Measurements from ENCODE around the gene DDR1. TPM values are rescaled to one million over a fixed set of nuclear protein-coding genes. Genes with fewer than 3 reads are reported as not detected.
"Not testable (repeated sequence)": the region's sequence is repeated elsewhere in the genome, so short reads cannot be mapped to it uniquely, and the experiment has no call there.

The DDR1 gene
- total RNA-seq, 1 donor from 2014 or later, result 220 TPM

- ATAC-seq, result no peak
Observed at GRCh38 chr6:30894935-30895334, 10.6 kb downstream of the DDR1 start.

GRCh38 chr6:30895343-30895742 lies 11.0 kb downstream of the DDR1 start:
- ATAC-seq, result no peak

- no peak for ATAC-seq
Observed at GRCh38 chr6:30896541-30896940, 12.2 kb downstream of the DDR1 start.

- ATAC-seq, result no peak
Observed at GRCh38 chr6:30897882-30898281, 13.6 kb downstream of the DDR1 start.

- ATAC-seq, result no peak
Observed at GRCh38 chr6:30898750-30899360, 14.5 kb downstream of the DDR1 start.

DNA sequence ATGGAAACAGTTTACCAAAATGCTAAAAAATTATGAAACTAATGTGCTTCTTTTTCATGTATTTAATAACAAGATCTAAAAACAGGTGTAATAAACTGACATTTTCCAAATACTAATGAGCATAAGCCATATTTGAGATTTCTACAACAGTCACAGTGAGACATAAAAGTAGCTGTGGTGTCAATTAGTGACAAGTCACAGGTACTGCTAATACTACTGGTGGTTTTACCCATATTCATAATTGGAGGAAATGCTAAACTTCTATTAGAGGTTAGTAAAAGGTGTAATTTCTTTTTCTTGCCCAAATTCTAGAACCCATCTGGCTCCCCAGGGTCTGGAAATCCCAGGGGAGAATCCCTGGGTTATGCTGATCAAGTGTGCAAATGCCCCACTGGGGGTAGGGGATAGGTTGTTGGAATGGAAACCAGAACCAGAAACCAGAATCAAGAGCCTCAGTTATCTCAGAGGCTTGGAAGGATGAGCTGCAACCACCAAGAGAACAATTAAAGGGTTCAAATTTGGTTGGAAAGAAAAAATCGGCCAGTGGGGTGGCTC lies 16.6 kb downstream of the DDR1 start:
- ATAC-seq, result no peak

DNA sequence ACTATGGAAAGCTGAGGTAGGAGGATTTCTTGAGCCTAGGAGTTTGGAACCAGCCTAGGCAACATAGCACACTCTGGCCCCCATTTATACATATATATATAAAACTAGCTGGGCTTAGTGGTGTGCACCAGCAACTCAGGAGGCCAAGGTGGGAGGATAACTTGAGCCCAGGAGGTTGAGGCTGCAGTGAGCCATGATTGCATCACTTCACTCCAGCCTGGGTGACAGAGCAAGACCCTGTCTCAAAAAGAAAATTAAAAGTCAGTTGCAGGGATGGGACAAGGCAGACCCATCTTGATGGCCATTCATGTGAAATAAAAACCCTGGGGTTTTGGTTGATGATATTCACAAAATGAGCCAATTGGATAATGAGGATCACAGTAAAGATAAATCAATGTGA lies 17.1 kb downstream of the DDR1 start:
- ATAC-seq, result no peak

DNA sequence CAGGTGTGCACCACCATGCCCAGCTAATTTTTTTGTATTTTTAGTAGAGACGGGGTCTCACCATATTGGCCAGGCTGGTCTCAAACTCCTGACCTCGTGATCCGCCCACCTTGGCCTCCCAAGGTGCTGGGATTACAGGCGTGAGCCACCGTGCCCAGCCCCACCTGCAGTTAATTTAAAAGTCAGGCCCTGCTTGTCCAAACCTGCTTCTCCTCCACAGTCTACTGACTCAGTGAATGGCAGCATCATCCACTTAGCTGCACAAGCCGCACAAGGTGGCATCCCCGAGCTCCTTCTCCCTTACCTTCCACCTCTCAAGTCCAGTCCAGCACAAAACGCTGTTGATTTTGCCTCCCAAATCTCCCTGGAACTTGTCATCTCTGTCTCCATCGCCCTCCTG lies 17.9 kb downstream of the DDR1 start:
- peak; percentile 79 for ATAC-seq

DNA sequence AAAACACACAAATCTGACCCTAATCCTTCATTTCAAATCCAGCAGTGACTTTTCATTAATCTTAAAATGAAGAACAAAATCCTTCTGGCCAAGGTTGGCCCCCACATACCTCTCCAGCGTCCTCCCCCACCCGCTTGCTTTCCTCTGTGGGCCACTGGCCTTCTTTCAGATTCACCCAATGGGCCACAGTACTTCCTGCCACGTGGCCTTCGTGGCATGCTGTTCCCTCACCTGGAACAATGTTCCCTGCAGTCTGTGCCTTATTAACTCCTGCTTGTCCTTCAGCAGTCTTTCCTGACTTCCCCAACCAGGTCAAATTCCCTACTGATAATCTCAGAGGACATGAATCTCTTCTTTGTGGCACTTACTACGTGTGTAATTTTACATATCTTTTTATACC lies 18.4 kb downstream of the DDR1 start:
- no peak for ATAC-seq

DNA sequence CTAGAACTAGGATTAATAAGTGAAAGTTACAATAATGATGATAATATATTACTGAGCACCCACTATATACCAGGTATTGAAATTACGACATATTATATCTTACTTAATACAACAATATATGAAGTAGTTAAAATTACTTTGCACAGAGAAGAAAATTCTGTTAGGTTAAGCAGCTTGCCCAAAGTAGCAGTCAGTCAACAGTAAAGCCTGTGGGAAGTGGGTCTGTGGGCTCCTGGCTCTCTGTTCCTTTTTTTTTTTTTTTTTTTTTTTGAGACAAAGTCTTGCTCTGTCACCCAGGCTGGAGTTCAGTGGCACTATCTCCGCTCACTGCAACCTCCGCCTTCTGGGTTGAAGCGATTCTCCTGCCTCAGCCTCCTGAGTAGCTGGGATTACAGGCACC lies 18.9 kb downstream of the DDR1 start:
- no peak for ATAC-seq

DNA sequence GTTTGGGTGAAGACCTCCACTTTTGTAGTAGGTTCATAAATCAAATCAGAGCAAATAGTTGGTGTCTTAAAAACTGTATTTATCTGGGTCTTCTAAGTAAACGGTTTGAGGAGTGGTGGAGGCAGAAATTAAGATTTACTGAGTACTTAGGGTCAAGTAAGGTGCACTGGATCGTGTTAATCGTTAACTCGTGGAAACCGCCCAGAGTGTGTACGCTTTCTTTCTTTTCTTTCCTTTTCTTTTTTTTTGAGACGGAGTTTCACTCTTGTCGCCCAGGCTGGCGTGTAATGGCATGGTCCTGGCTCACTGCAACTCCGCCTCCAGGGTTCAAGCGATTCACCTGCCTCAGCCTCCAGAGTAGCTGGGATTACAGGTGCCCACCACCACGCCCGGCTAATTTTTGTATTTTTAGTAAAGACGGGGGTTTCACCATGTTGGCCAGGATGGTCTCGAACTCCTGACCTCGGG lies 23.0 kb downstream of the DDR1 start:
- ATAC-seq, result not testable (repeated sequence)

DNA sequence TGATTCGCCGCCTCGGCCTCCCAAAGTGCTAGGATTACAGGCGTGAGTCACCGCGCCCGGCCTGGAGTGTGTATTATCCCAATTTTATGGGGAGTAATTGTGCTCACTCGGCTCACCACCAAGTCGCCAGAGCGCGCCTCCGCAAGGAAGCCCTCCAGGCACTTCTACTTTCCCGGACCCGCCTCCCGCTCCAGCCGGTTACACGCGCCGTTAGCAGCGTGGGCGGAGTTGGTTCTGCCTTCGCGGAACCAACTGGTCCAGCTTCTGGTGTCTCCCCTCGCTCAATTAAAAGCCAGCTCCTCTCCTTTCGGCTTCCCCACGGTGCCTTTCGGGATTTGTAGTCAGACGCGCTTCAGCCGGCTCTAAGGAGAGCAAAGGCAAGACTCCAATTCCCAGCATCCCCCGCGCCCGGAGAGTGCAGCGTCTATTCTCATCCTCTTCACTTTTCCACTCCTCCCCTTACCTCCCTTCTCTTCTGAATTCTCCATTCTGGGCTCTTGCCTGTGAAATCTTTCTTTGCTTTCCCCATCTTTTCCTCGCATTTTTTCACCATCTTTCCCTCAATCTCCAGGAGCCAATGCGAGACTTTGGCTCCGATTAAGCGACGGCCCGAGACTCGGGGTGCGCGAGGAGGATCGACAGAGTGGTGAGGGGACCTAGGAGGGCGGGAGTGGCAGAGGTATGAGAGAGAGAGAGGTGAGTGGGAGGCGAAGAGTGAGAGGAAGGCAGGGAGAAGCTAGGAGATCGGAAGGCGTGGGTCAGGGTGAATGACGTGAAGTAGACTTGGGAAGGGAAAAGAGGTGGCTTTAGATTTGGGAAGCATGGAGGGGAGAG lies 23.7 kb downstream of the DDR1 start, which contains the start of gene GTF2H4:
Gene GTF2H4, plus strand, starts transcription at position 450 of the 834 bp plus-strand sequence.
- peak; percentile 94 for ATAC-seq

GRCh38 chr6:30908700-30909099 lies 24.4 kb downstream of the DDR1 start:
- ATAC-seq, result no peak

GRCh38 chr6:30910473-30910872 lies 26.2 kb downstream of the DDR1 start:
- not testable (repeated sequence) for ATAC-seq

DNA sequence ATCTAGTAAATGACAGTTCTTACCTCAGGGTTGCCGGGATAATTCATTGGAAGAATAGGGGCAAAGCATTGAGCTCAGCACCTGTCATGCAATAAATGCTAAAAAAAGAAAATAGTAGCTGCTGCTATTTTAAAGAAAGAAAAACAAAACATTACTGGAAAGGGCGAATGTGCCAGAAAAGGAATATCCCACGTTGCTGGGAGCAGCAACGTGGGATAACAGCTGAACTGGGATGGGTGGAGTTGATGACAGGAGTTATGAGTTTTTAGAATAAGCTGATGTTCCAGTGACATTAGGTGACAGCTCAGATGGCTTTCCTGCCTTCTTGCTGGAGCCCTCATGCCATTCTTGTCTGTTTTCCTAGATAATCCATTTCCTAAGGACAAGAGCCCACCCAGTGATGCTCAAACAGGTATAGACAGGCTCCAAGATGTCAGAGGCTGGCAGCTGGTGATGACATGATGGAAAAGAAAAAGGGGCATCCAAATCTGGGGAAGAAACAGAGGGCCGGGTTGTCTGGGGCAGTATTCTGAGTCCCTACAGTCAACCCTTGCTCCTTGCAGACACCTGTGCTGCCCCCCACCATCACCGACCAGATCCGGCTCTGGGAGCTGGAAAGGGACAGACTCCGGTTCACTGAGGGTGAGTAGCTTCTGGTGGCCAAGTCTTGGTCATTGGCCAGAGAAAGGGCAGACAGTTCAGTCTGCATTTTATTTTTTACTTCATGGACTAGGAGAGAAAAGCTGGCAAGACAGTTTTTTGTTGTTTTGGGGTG lies 28.6 kb downstream of the DDR1 start:
- no peak for ATAC-seq

DNA sequence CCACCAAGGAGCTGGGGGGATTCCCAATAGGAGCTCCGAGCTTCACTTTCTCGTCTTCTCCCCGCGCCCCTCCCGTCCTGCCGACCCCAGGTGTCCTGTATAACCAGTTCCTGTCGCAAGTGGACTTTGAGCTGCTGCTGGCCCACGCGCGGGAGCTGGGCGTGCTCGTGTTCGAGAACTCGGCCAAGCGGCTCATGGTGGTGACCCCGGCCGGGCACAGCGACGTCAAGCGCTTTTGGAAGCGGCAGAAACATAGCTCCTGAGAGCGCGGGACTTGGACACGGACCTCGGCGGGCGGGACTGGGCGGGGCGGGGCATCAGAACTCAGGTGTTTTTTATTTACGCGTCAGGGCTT lies 29.4 kb downstream of the DDR1 start:
- no peak for ATAC-seq

DNA sequence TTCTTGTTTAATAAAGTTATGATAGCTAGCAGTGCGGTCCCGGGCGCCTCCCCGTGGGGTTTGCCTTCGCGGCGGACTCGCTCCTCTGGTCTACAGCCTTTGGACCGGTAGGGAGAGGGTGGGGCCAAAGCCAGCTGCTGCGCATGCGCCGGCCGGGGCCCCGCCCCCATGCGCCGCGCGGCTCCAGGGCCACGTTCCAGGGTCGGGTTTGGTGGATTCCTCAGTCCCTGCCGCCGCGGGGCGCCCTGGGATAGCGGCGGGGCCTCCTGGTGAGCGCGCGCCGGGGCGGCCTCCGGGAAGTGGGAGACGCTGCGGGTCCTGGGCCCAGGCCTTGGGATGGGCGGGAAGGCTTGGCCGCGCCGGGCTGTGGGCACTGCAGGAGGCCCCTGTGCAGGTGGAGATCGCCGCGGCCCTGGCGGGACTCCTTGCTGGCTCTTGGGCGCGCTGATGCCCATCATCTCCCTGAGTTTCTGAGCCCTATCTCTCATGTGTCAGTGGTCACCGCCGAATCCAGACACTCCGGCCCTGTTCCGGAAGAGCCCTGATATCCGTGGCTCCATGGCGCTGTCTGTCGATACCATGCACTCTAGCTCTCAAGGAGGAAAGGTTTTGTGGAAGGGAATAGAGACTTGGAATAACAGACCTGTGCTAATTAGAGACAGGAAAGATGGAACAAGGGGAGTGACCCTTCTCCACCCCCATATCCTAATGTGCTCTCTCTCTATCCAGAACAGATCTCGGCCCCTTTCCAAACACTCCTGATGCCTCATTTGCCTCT lies 29.9 kb downstream of the DDR1 start, which contains the start of gene VARS2:
Gene VARS2, plus strand, starts transcription at position 163 of the 778 bp plus-strand sequence. Its CDS starts 599 bp downstream, at position 762.
- peak; percentile 94 for ATAC-seq

- no peak for ATAC-seq
Observed at GRCh38 chr6:30914854-30915590, 30.7 kb downstream of the DDR1 start.

- peak; percentile 16 for ATAC-seq
Observed at GRCh38 chr6:30915591-30915946, 31.2 kb downstream of the DDR1 start.

DNA sequence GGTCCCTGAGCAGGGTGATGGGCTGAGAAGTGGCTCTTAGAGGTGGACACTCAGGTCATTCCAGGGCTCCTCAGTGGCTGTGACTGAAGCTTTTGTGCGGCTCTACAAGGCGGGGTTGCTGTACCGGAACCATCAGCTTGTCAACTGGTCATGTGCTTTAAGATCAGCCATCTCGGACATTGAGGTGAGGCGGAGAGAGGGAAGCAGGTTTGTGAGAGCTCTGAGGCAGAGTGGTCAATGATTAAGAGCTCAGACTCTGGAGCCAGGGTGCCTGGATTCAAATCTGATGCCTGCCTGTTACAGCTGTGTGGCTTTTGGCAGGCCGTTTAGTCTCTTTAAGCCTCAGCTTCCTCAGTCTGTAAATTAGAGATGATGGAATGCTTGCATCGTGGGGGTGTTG lies 32.7 kb downstream of the DDR1 start:
- no peak for ATAC-seq

DNA sequence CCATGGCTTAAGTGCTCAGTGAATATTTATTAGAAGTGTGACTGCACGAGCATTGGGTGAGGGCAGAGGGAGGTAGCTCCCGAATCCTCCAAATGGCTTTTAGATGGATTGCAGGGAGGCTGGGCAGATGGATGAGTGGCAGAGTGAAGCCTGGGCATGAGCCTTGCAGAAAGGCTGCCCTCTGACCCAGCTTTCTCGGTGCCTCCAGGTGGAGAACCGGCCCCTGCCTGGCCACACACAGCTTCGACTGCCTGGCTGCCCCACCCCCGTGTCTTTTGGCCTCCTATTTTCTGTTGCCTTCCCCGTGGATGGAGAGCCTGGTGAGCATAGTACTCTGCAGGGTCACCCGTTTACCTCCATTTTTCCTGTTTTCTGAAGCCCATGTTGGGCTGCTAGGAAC lies 33.2 kb downstream of the DDR1 start:
- no peak for ATAC-seq
